PFSK-1 (cell line): ENCODE measurements around the gene TMEM212.

Experiments used
- POLR2AphosphoS5 ChIP-seq: IDR thresholded peaks from 2 replicates; pipeline ENCODE4 v1.6.1; 2012; ENCODE audit warnings: low read depth, mild to moderate bottlenecking, control low read depth, low read length, moderate library complexity
- REST ChIP-seq, 2 experiments: IDR thresholded peaks; 2 replicates each; pipeline versions ENCODE4 v1.6.1 to v1.8.0; 2011 to 2012; ENCODE audit warnings: low read depth in 2 of 2, low read length in 2 of 2, control low read depth in 1 of 2, inconsistent platforms in 1 of 2, mild to moderate bottlenecking in 1 of 2, moderate library complexity in 1 of 2; ENCODE audit not compliant: insufficient read depth in 1 of 2
- TAF1 ChIP-seq: IDR thresholded peaks from 2 replicates; pipeline ENCODE4 v1.6.1; 2012; ENCODE audit warnings: low read length, control low read depth, borderline replicate concordance; ENCODE audit not compliant: insufficient read depth

DNA sequence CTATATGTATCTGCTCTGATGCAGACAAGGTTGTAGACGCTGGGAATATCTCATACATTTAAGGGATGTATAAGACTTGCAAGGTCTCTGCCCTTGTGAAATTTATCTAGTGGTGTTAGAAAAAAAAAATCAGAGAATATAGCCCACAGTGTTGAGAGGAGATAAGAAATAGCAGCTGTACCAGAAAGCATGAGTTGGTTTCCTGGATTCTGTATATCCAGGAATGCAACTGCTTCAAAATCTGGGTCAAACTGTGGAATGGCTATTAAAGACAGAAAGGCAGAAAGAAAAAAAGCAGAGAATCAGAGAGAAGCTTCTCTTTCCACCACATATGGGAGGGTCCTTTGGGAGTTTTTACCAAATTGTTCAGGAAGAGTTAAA lies 1.5 kb upstream of the TMEM212 start:
- TF ChIP-seq REST (IDR thresholded peaks at IDR 0.05; ENCODE audit: insufficient read depth in 1 of 2, low read depth in 2 of 2, low read length in 2 of 2): no peak
- TF ChIP-seq POLR2AphosphoS5: no peak
- no peak for TF ChIP-seq TAF1
